MM.1S (cell line): ENCODE measurements around the gene DNPEP.
"Not testable (repeated sequence)": the region's sequence is repeated elsewhere in the genome, so short reads cannot be mapped to it uniquely, and the experiment has no call there.

Source experiments
- DNase-seq: peaks from one replicate; pipeline ENCODE4 v3.0.0-alpha.2; 2015
- H2AFZ ChIP-seq: fragments of 300-600 bp; sonication (generic); 2 replicates; pipeline ENCODE4 v1.6.0; 2016; ENCODE audit warnings: antibody characterized with exemption, low read length
- H3F3A ChIP-seq: fragments of 300-600 bp; sonication (generic); 2 replicates; pipeline ENCODE4 v1.6.1; 2016; ENCODE audit warnings: mild to moderate bottlenecking, antibody characterized with exemption, low read length, moderate library complexity, mixed read lengths; ENCODE audit not compliant: insufficient read depth
- H3K27ac ChIP-seq: fragments of 300-600 bp; sonication (generic); 2 replicates; pipeline ENCODE4 v1.5.1; 2016; ENCODE audit warnings: mild to moderate bottlenecking, low read length
- H3K27me3 ChIP-seq: fragments of 300-600 bp; sonication (generic); replicated peaks from 2 replicates; pipeline ENCODE4 v1.6.0; 2016; ENCODE audit warnings: low read length; ENCODE audit not compliant: insufficient read depth
- H3K36me3 ChIP-seq: fragments of 300-600 bp; sonication (generic); replicated peaks from 2 replicates; pipeline ENCODE4 v1.6.1; 2016; ENCODE audit warnings: mild to moderate bottlenecking, low read length, mixed read lengths; ENCODE audit not compliant: insufficient read depth
- H3K4me1 ChIP-seq: fragments of 300-600 bp; sonication (generic); 2 replicates; pipeline ENCODE4 v1.6.1; 2016; ENCODE audit warnings: low read length, mixed read lengths
- H3K4me2 ChIP-seq: fragments of 300-600 bp; sonication (generic); 2 replicates; pipeline ENCODE4 v1.6.0; 2016; ENCODE audit warnings: low read depth, low read length
- H3K4me3 ChIP-seq: fragments of 300-600 bp; sonication (generic); 2 replicates; pipeline ENCODE4 v1.5.1; 2016; ENCODE audit warnings: low read length, mixed read lengths
- H3K79me2 ChIP-seq: fragments of 300-600 bp; sonication (generic); 2 replicates; pipeline ENCODE4 v1.6.1; 2016; ENCODE audit warnings: mixed run types, low read length, mixed read lengths
- H3K9ac ChIP-seq: fragments of 300-600 bp; sonication (generic); 2 replicates; pipeline ENCODE4 v1.6.1; 2016; ENCODE audit warnings: low read length, mixed read lengths
- H3K9me2 ChIP-seq: fragments of 300-600 bp; sonication (generic); replicated peaks from 2 replicates; pipeline ENCODE4 v1.6.1; 2016; ENCODE audit warnings: mild to moderate bottlenecking, low read length, mixed read lengths; ENCODE audit not compliant: insufficient read depth
- H3K9me3 ChIP-seq: fragments of 300-600 bp; sonication (generic); replicated peaks from 2 replicates; pipeline ENCODE4 v1.6.1; 2016; ENCODE audit warnings: mild to moderate bottlenecking, low read length, mixed read lengths; ENCODE audit not compliant: insufficient read depth
- H4K20me1 ChIP-seq: fragments of 300-600 bp; sonication (generic); 2 replicates; pipeline ENCODE4 v1.6.1; 2016; ENCODE audit warnings: mild to moderate bottlenecking, low read length, moderate library complexity, mixed read lengths; ENCODE audit not compliant: insufficient read depth
- CTCF ChIP-seq: fragments of 300-600 bp; sonication (generic); IDR thresholded peaks from 2 replicates; pipeline ENCODE4 v1.5.1; 2016; ENCODE audit warnings: antibody characterized with exemption, low read length, mixed read lengths
- EZH2 ChIP-seq: fragments of 300-600 bp; sonication (generic); optimal IDR thresholded peaks from 2 replicates; pipeline ENCODE3; 2017; ENCODE audit warnings: low read depth, mild to moderate bottlenecking, antibody characterized with exemption, low read length, mixed read lengths
- EZH2phosphoT487 ChIP-seq: fragments of 300-600 bp; sonication (generic); IDR thresholded peaks from 2 replicates; pipeline ENCODE4 v1.6.1; 2018; ENCODE audit warnings: antibody characterized with exemption, low read length

DNPEP gene

GRCh38 chr2:219409619-219410018 is 21.9 kb upstream of the DNPEP start:
- DNase-seq, result no peak
- Histone ChIP-seq H3K4me2 (no peak overlapping the region), H3K9me3 (no peaks in the 10 kb centered on the region), H3K4me1 (no peaks in the 10 kb centered on the region), H3K36me3 (no peaks in the 10 kb centered on the region), H3K9ac (no peak overlapping the region), H2AFZ (no peak overlapping the region), H3K4me3 (no peak overlapping the region), H3K79me2 (no peaks in the 10 kb centered on the region), H3K9me2 (no peaks in the 10 kb centered on the region), H3K27me3 (peaks cover 13% of the 10 kb centered on the region), H4K20me1 (no peaks in the 10 kb centered on the region), H3F3A (no peaks in the 10 kb centered on the region), H3K27ac (no peak overlapping the region)
- TF ChIP-seq EZH2phosphoT487 (no peak), EZH2 (no peak), CTCF (no peak)

- no peak overlapping the region for H3K27ac ChIP-seq
- H2AFZ ChIP-seq, result no peak overlapping the region
- no peaks in the 10 kb centered on the region for H3K36me3 ChIP-seq
These were observed 20.9 kb upstream of the DNPEP start for GRCh38 chr2:219408631-219409030.

GRCh38 chr2:219408204-219408603 is 20.5 kb upstream of the DNPEP start:
- no peaks in the 10 kb centered on the region for H4K20me1 ChIP-seq
- no peaks in the 10 kb centered on the region for H3F3A ChIP-seq
- H3K9me2 ChIP-seq, result no peaks in the 10 kb centered on the region
- no peak overlapping the region for H3K4me2 ChIP-seq
- no peaks in the 10 kb centered on the region for H3K36me3 ChIP-seq
- H3K4me3 ChIP-seq, result no peak overlapping the region
- H3K9me3 ChIP-seq, result no peaks in the 10 kb centered on the region
- no peak overlapping the region for H3K9ac ChIP-seq
- no peak for DNase-seq
- H2AFZ ChIP-seq, result no peak overlapping the region
- TF ChIP-seq EZH2phosphoT487, result no peak
- no peak for TF ChIP-seq CTCF
- no peak for TF ChIP-seq EZH2
- H3K27me3 ChIP-seq, result peaks cover 3% of the 10 kb centered on the region; the same call in 1 of the 2 replicates
- no peaks in the 10 kb centered on the region for H3K4me1 ChIP-seq
- H3K27ac ChIP-seq, result no peak overlapping the region
- H3K79me2 ChIP-seq, result no peaks in the 10 kb centered on the region

More at GRCh38 chr2:219408631-219409030, 20.9 kb upstream of the DNPEP start:
- H3F3A ChIP-seq, result no peaks in the 10 kb centered on the region
- no peak overlapping the region for H3K4me2 ChIP-seq
- no peak for DNase-seq
- H3K9ac ChIP-seq, result no peak overlapping the region
- no peak overlapping the region for H3K4me3 ChIP-seq
- TF ChIP-seq EZH2, result no peak
- TF ChIP-seq EZH2phosphoT487, result no peak
- TF ChIP-seq CTCF, result no peak
- H4K20me1 ChIP-seq, result no peaks in the 10 kb centered on the region
- no peaks in the 10 kb centered on the region for H3K79me2 ChIP-seq
- H3K4me1 ChIP-seq, result no peaks in the 10 kb centered on the region
- no peaks in the 10 kb centered on the region for H3K9me2 ChIP-seq
- peaks cover 3% of the 10 kb centered on the region; the same call in 1 of the 2 replicates for H3K27me3 ChIP-seq
- H3K9me3 ChIP-seq, result no peaks in the 10 kb centered on the region

- H3K9me3 ChIP-seq, H3K4me2 ChIP-seq, H3K27me3 ChIP-seq, H3K4me3 ChIP-seq, H3K4me1 ChIP-seq, H2AFZ ChIP-seq, H3F3A ChIP-seq, H3K36me3 ChIP-seq, H4K20me1 ChIP-seq, H3K79me2 ChIP-seq, H3K9ac ChIP-seq, DNase-seq, H3K9me2 ChIP-seq, H3K27ac ChIP-seq: not testable (repeated sequence)
These were observed 19.6 kb upstream of the DNPEP start for GRCh38 chr2:219407343-219407742.
